ENCODE measurements around the gene AMDHD2.

AMDHD2 gene

DNA sequence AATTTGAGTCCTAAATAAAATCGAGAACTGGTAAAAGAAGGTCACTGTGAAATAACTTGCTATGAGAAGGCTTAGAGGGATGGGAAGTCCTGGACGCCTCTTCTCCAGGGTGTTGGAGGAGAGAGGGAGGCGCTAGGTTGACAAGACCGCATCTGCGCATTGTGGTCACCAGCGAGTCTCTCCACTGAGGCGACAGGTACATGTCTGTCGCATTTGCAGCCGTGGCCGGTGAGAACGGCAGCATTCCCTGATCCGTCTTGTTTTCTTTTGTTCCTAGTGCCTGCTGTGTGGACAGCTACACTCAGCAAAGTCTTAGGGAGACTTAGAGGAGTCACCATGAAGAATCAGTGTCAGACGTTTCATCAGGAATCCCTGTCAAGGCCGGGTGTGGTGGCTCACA, 14.5 kb upstream of the AMDHD2 start:
- Histone ChIP-seq H3K9me2 (replicated peaks; ENCODE audit: control insufficient read depth, low read length) (no peaks in the 10 kb centered on the region), H3K27me3 (ENCODE audit: control insufficient read depth, low read length) (no peaks in the 10 kb centered on the region), H3K4me1 (ENCODE audit: control insufficient read depth, low read length) (peaks cover 91% of the 10 kb centered on the region), H4K20me1 (ENCODE audit: control insufficient read depth, insufficient read depth, low read depth, low read length) (0 out of 2 replicates have a peak, but pooled peaks cover 3% of the 10 kb centered on the region), H3K4me2 (ENCODE audit: low read length) (peak overlapping the region; percentile 37; the same call in 1 of the 2 replicates), H3K4me3 (ENCODE audit: low read length) (no peak overlapping the region), H3K27ac (ENCODE audit: low read depth, low read length) (0 out of 2 replicates have a peak overlapping the region, but pooled peaks have one; percentile 92), H3K79me2 (ENCODE audit: control insufficient read depth, low read length) (peaks cover 14% of the 10 kb centered on the region), H3K9me3 (ENCODE audit: control insufficient read depth, insufficient read depth, low read length) (no peaks in the 10 kb centered on the region), H3F3A (ENCODE audit: control insufficient read depth, insufficient read depth) (peaks cover 17% of the 10 kb centered on the region), H3K36me3 (ENCODE audit: control insufficient read depth, low read length) (peaks cover 13% of the 10 kb centered on the region)
- no peak for TF ChIP-seq EZH2phosphoT487 (IDR thresholded peaks at IDR 0.05; ENCODE audit: borderline replicate concordance, low read length)
- TF ChIP-seq, protein P1, sequence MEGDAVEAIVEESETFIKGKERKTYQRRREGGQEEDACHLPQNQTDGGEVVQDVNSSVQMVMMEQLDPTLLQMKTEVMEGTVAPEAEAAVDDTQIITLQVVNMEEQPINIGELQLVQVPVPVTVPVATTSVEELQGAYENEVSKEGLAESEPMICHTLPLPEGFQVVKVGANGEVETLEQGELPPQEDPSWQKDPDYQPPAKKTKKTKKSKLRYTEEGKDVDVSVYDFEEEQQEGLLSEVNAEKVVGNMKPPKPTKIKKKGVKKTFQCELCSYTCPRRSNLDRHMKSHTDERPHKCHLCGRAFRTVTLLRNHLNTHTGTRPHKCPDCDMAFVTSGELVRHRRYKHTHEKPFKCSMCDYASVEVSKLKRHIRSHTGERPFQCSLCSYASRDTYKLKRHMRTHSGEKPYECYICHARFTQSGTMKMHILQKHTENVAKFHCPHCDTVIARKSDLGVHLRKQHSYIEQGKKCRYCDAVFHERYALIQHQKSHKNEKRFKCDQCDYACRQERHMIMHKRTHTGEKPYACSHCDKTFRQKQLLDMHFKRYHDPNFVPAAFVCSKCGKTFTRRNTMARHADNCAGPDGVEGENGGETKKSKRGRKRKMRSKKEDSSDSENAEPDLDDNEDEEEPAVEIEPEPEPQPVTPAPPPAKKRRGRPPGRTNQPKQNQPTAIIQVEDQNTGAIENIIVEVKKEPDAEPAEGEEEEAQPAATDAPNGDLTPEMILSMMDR (IDR thresholded peaks at IDR 0.05; ENCODE audit: low read depth, low read length, poor library complexity, severe bottlenecking) = no peak

DNA sequence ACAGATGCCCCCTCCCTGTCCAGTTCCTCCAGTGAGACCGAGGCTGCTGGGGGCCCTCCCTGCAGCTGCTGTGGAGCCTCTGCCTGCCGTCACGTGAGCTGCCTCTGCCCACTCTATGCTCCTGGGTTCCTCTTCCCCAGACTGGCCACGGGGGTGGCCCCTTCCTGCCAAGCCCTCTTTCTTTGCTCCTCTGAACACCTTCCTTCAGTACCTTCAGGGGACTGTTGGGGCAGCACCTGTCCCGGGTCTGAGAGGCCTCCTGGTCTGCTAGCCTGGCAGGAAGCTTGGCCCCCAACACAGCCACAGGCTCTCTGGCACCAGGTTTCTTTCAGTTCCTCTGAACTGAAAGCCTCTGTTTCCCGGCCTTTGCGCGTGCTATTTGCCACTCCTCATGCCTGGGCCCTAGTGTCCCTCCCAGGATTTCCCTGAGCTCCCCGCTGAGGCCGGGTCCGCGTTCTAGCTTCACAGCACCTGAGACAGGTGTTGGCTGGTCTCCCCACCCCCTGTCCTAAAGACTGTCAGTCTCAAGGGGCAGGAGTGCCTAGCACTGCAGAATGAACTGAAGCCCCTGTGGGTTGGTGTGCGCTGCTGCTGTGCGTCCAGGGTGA, 13.0 kb upstream of the AMDHD2 start:
- H3K27me3 ChIP-seq (ENCODE audit: control insufficient read depth, low read length) = no peaks in the 10 kb centered on the region
- H3K4me1 ChIP-seq (ENCODE audit: control insufficient read depth, low read length) = peaks cover 82% of the 10 kb centered on the region
- H3K4me3 ChIP-seq (ENCODE audit: low read length) = peak overlapping the region; percentile 33
- no peaks in the 10 kb centered on the region for H4K20me1 ChIP-seq (ENCODE audit: control insufficient read depth, insufficient read depth, low read depth, low read length)
- H3K9me3 ChIP-seq (ENCODE audit: control insufficient read depth, insufficient read depth, low read length) = no peaks in the 10 kb centered on the region
- peaks cover 8% of the 10 kb centered on the region for H3K79me2 ChIP-seq (ENCODE audit: control insufficient read depth, low read length)
- H3K4me2 ChIP-seq (ENCODE audit: low read length) = peak overlapping the region; percentile 55
- peaks cover 5% of the 10 kb centered on the region for H3K36me3 ChIP-seq (ENCODE audit: control insufficient read depth, low read length)
- no peaks in the 10 kb centered on the region for H3K9me2 ChIP-seq (replicated peaks; ENCODE audit: control insufficient read depth, low read length)
- TF ChIP-seq EZH2phosphoT487 (IDR thresholded peaks at IDR 0.05; ENCODE audit: borderline replicate concordance, low read length) = no peak
- TF ChIP-seq, protein P1 (IDR thresholded peaks at IDR 0.05; ENCODE audit: low read depth, low read length, poor library complexity, severe bottlenecking) = peak; percentile 31
- peaks cover 17% of the 10 kb centered on the region for H3F3A ChIP-seq (ENCODE audit: control insufficient read depth, insufficient read depth)
- H3K27ac ChIP-seq (ENCODE audit: low read depth, low read length) = peak overlapping the region; percentile 67

DNA sequence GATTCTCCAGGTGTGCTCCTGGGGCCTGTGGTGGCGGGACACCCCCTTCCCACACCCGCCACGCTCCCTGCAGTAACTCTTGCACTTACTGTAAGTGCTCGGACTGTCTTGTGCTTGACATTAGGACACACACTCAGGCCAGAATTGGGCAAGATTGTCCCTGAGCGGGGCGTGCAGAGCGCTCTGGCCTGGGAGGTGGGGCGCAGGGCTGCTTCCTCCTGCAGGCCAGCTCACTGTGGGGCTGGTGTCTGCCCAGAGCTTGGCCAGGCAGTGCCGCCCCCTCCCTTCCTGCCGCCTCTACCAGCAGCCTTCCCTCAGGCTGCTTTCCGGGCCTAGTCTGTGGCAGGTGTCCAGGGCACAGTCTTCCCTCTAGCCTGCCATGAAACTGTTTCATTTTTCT, 12.5 kb upstream of the AMDHD2 start:
- Histone ChIP-seq H3K9me3 (ENCODE audit: control insufficient read depth, insufficient read depth, low read length) (no peaks in the 10 kb centered on the region), H3K4me1 (ENCODE audit: control insufficient read depth, low read length) (peaks cover 82% of the 10 kb centered on the region), H3F3A (ENCODE audit: control insufficient read depth, insufficient read depth) (peaks cover 17% of the 10 kb centered on the region), H3K9me2 (replicated peaks; ENCODE audit: control insufficient read depth, low read length) (no peaks in the 10 kb centered on the region), H3K36me3 (ENCODE audit: control insufficient read depth, low read length) (no peaks in the 10 kb centered on the region; the same call in 1 of the 2 replicates), H3K4me3 (ENCODE audit: low read length) (no peak overlapping the region), H3K79me2 (ENCODE audit: control insufficient read depth, low read length) (peaks cover 3% of the 10 kb centered on the region; the same call in 1 of the 2 replicates), H3K4me2 (ENCODE audit: low read length) (peak overlapping the region; percentile 55), H4K20me1 (ENCODE audit: control insufficient read depth, insufficient read depth, low read depth, low read length) (no peaks in the 10 kb centered on the region), H3K27ac (ENCODE audit: low read depth, low read length) (peak overlapping the region; percentile 67), H3K27me3 (ENCODE audit: control insufficient read depth, low read length) (no peaks in the 10 kb centered on the region)
- no peak for TF ChIP-seq EZH2phosphoT487 (IDR thresholded peaks at IDR 0.05; ENCODE audit: borderline replicate concordance, low read length)
- TF ChIP-seq, protein P1 (IDR thresholded peaks at IDR 0.05; ENCODE audit: low read depth, low read length, poor library complexity, severe bottlenecking) = no peak

Measured in DOHH2 (cell line).